ENCODE data around the gene GLE1.

- TF ChIP-seq, protein P1, sequence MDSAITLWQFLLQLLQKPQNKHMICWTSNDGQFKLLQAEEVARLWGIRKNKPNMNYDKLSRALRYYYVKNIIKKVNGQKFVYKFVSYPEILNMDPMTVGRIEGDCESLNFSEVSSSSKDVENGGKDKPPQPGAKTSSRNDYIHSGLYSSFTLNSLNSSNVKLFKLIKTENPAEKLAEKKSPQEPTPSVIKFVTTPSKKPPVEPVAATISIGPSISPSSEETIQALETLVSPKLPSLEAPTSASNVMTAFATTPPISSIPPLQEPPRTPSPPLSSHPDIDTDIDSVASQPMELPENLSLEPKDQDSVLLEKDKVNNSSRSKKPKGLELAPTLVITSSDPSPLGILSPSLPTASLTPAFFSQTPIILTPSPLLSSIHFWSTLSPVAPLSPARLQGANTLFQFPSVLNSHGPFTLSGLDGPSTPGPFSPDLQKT (IDR thresholded peaks at IDR 0.05; ENCODE audit: borderline replicate concordance, low read depth, low read length): no peak
- TF ChIP-seq ZSCAN30 (tag by site-specific recombination; IDR thresholded peaks at IDR 0.05): no peak
- no peak for TF ChIP-seq YY1 (tag by site-specific recombination; IDR thresholded peaks at IDR 0.05)
- no peak for TF ChIP-seq ZBTB49 (tag by site-specific recombination; IDR thresholded peaks at IDR 0.05; ENCODE audit: low read depth)
- TF ChIP-seq ZFHX2 (tag by site-specific recombination; conservative IDR thresholded peaks at IDR 0.05): no peak
- TF ChIP-seq ZNF76 (tag by site-specific recombination; IDR thresholded peaks at IDR 0.05; ENCODE audit: borderline replicate concordance, low read depth): no peak
- TF ChIP-seq, protein P2, sequence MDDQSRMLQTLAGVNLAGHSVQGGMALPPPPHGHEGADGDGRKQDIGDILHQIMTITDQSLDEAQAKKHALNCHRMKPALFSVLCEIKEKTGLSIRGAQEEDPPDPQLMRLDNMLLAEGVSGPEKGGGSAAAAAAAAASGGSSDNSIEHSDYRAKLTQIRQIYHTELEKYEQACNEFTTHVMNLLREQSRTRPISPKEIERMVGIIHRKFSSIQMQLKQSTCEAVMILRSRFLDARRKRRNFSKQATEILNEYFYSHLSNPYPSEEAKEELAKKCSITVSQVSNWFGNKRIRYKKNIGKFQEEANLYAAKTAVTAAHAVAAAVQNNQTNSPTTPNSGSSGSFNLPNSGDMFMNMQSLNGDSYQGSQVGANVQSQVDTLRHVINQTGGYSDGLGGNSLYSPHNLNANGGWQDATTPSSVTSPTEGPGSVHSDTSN (CRISPR knock-in tag; IDR thresholded peaks at IDR 0.05): no peak
- no peak for TF ChIP-seq ZNF704 (tag by site-specific recombination; IDR thresholded peaks at IDR 0.05)
- TF ChIP-seq ZNF48 (tag by site-specific recombination; IDR thresholded peaks at IDR 0.05): no peak
- no peak for TF ChIP-seq ZNF558 (tag by site-specific recombination; IDR thresholded peaks at IDR 0.05)
- TF ChIP-seq, protein P3, sequence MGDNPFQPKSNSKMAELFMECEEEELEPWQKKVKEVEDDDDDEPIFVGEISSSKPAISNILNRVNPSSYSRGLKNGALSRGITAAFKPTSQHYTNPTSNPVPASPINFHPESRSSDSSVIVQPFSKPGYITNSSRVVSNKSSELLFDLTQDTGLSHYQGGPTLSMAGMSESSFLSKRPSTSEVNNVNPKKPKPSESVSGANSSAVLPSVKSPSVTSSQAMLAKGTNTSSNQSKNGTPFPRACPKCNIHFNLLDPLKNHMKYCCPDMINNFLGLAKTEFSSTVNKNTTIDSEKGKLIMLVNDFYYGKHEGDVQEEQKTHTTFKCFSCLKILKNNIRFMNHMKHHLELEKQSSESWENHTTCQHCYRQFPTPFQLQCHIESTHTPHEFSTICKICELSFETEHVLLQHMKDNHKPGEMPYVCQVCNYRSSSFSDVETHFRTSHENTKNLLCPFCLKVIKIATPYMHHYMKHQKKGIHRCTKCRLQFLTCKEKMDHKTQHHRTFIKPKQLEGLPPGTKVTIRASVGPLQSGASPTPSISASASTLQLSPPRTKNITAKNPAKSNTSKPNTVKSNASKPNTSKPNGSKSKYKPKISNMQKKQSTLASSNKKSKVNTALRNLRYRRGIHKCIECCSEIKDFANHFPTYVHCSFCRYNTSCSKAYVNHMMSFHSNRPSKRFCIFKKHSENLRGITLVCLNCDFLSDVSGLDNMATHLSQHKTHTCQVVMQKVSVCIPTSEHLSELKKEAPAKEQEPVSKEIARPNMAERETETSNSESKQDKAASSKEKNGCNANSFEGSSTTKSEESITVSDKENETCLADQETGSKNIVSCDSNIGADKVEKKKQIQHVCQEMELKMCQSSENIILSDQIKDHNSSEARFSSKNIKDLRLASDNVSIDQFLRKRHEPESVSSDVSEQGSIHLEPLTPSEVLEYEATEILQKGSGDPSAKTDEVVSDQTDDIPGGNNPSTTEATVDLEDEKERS (tag by site-specific recombination; IDR thresholded peaks at IDR 0.05): no peak
- no peak for TF ChIP-seq ZNF670 (tag by site-specific recombination; IDR thresholded peaks at IDR 0.05; ENCODE audit: low read depth)
- TF ChIP-seq CTCF (tag by site-specific recombination; IDR thresholded peaks at IDR 0.05): no peak
Measured at GRCh38 chr9:128529191-128529590, 24.7 kb downstream of the GLE1 start.

All from HEK293 (cell line).